ENCODE results near the gene GLP2R.

DNA sequence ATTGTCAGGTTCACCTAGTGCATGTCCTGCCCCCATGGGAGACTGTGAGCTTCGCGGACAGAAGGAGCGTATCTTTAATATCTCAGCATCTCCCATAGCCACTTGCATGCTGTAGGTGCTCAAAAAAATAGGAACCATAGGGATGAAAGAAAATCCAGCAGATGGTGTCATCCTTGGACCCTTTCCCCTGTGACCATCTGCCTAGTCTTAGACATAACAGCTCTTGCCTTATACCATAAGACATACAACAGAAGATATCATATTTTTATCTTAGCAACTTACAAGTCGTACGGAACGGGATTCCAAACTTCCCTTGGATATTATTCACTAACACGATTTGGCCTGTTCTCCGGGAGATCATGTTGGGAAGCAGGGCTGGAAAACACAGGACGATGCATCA is 48.8 kb upstream of the GLP2R start:
- TF ChIP-seq CTCF (conservative IDR thresholded peaks at IDR 0.05): no peak
- TF ChIP-seq ZFX (IDR thresholded peaks at IDR 0.05): no peak

Data from C4-2B (cell line).